IMR-90 (cell line): ENCODE results near the gene RAB40C. TPM values are rescaled to one million over a fixed set of nuclear protein-coding genes. Genes with fewer than 3 reads are reported as not detected.

Source experiments
- ATAC-seq: fragments of 200-7000 bp; cut with Tn5 transposase; 2 replicates; pipeline ENCODE4 v1.9.1; 2020; ENCODE audit warnings: low read depth, mild to moderate bottlenecking, moderate library complexity
- BruUV-seq: library from RNA; stranded (reverse); fragments of 400-500 nt; replicated peaks from 2 replicates; lab custom pipeline; 2021; lab: Mats Ljungman, UMichigan
- CTCF ChIA-PET: fragments of 300-600 bp; formaldehyde crosslinking; extraction: SDS; loops from one replicate; lab custom pipeline; 2021; ENCODE audit warnings: antibody characterized with exemption; lab: Yijun Ruan, JAX
- POLR2A ChIA-PET: fragments of 300-600 bp; sonication (Branson Sonifier 250); formaldehyde crosslinking; loops from one replicate; lab custom pipeline; 2022; ENCODE audit warnings: antibody characterized with exemption; ENCODE audit not compliant: unreplicated experiment; lab: Charles Lee
- DNase-seq: peaks from one replicate; pipeline ENCODE4 v3.0.0; 2013
- H2AFZ ChIP-seq: replicated peaks from 2 replicates; pipeline ENCODE3; 2013; ENCODE audit warnings: low read length, mild to moderate bottlenecking; ENCODE audit not compliant: poor library complexity
- H2AK5ac ChIP-seq: 2 replicates; pipeline ENCODE4 v1.6.1; 2013; ENCODE audit warnings: low read depth, low read length, inconsistent platforms
- H2AK9ac ChIP-seq: replicated peaks from 2 replicates; pipeline ENCODE3; 2013; ENCODE audit warnings: mild to moderate bottlenecking, low read depth, low read length, moderate library complexity; ENCODE audit not compliant: poor library complexity
- H2BK120ac ChIP-seq: 2 replicates; pipeline ENCODE4 v1.6.1; 2013; ENCODE audit warnings: low read depth, low read length, inconsistent platforms
- H2BK15ac ChIP-seq: 3 replicates; pipeline ENCODE4 v1.6.1; 2013; ENCODE audit warnings: low read depth, low read length, inconsistent platforms
- H2BK20ac ChIP-seq: 2 replicates; pipeline ENCODE4 v1.6.1; 2013; ENCODE audit warnings: low read depth, mild to moderate bottlenecking, inconsistent platforms, low read length, moderate library complexity
- H2BK5ac ChIP-seq: 2 replicates; pipeline ENCODE4 v1.6.1; 2013; ENCODE audit warnings: mild to moderate bottlenecking, low read depth, low read length, inconsistent platforms; ENCODE audit not compliant: poor library complexity, severe bottlenecking
- H3K14ac ChIP-seq: replicated peaks from 2 replicates; pipeline ENCODE4 v1.6.1; 2013; ENCODE audit warnings: low read depth, low read length, inconsistent platforms
- H3K18ac ChIP-seq: 2 replicates; pipeline ENCODE4 v1.6.1; 2013; ENCODE audit warnings: low read depth, low read length, control low read depth
- H3K23ac ChIP-seq: 2 replicates; pipeline ENCODE4 v1.6.1; 2013; ENCODE audit warnings: low read depth, low read length, inconsistent platforms
- H3K27ac ChIP-seq: 2 replicates; pipeline ENCODE4 v1.5.1; 2013; ENCODE audit warnings: mild to moderate bottlenecking, control low read depth, low read length; ENCODE audit not compliant: insufficient read depth
- H3K27me3 ChIP-seq: 2 replicates; pipeline ENCODE4 v1.6.1; 2013; ENCODE audit warnings: low read length; ENCODE audit not compliant: control insufficient read depth, insufficient read depth
- H3K36me3 ChIP-seq: 2 replicates; pipeline ENCODE4 v1.6.1; 2013; ENCODE audit warnings: low read length, mixed read lengths; ENCODE audit not compliant: control insufficient read depth, insufficient read depth
- H3K4ac ChIP-seq: 2 replicates; pipeline ENCODE4 v1.6.1; 2013; ENCODE audit warnings: low read depth, low read length, inconsistent platforms
- H3K4me1 ChIP-seq: 2 replicates; pipeline ENCODE4 v1.6.1; 2013; ENCODE audit warnings: low read length, mixed read lengths; ENCODE audit not compliant: control insufficient read depth, insufficient read depth
- H3K4me2 ChIP-seq: 2 replicates; pipeline ENCODE4 v1.6.1; 2013; ENCODE audit warnings: low read depth, mild to moderate bottlenecking, control low read depth, low read length, moderate library complexity
- H3K4me3 ChIP-seq: 2 replicates; pipeline ENCODE4 v1.5.1; 2013; ENCODE audit warnings: low read depth, mild to moderate bottlenecking, control low read depth, low read length, moderate library complexity; ENCODE audit not compliant: insufficient read depth
- H3K56ac ChIP-seq: 2 replicates; pipeline ENCODE4 v1.6.1; 2013; ENCODE audit warnings: low read length, inconsistent platforms; ENCODE audit not compliant: insufficient read depth; ENCODE audit errors: extremely low read depth
- H3K79me1 ChIP-seq, 2 experiments: 2 replicates each; pipeline ENCODE4 v1.6.1; 2013; ENCODE audit warnings: low read length in 2 of 2, inconsistent platforms in 1 of 2, low read depth in 1 of 2
- H3K9ac ChIP-seq: 2 replicates; pipeline ENCODE4 v1.6.1; 2013; ENCODE audit warnings: low read depth, low read length, control low read depth
- H3K9me1 ChIP-seq: 2 replicates; pipeline ENCODE4 v1.6.1; 2013; ENCODE audit warnings: low read length, inconsistent platforms; ENCODE audit not compliant: insufficient read depth
- H3K9me3 ChIP-seq: 2 replicates; pipeline ENCODE4 v1.6.1; 2013; ENCODE audit warnings: low read length; ENCODE audit not compliant: control insufficient read depth, insufficient read depth
- H4K20me1 ChIP-seq: 2 replicates; pipeline ENCODE4 v1.6.1; 2013; ENCODE audit warnings: low read length, inconsistent platforms; ENCODE audit not compliant: insufficient read depth
- H4K5ac ChIP-seq: 2 replicates; pipeline ENCODE4 v1.6.1; 2013; ENCODE audit warnings: mild to moderate bottlenecking, low read depth, low read length, control low read depth
- H4K8ac ChIP-seq, 2 experiments: 2 replicates each; pipeline ENCODE4 v1.6.1; 2013; ENCODE audit warnings: low read depth in 2 of 2, low read length in 2 of 2, control low read depth in 1 of 2, inconsistent platforms in 1 of 2
- H4K91ac ChIP-seq: 2 replicates; pipeline ENCODE4 v1.6.1; 2013; ENCODE audit warnings: low read depth, low read length, inconsistent platforms; ENCODE audit not compliant: insufficient read depth
- BHLHE40 ChIP-seq: fragments of 150-350 bp; IDR thresholded peaks from 2 replicates; pipeline ENCODE4 v1.6.1; 2016; ENCODE audit warnings: mild to moderate bottlenecking, low read depth, low read length
- CEBPB ChIP-seq: IDR thresholded peaks from 2 replicates; pipeline ENCODE4 v1.6.1; 2012; ENCODE audit warnings: low read depth, low read length, improper control_type of control experiment
- CHD1 ChIP-seq: IDR thresholded peaks from 2 replicates; pipeline ENCODE4 v1.6.1; 2012; ENCODE audit warnings: low read depth, low read length, improper control_type of control experiment
- ELK1 ChIP-seq: fragments of 150-350 bp; IDR thresholded peaks from 2 replicates; pipeline ENCODE4 v1.6.1; 2016; ENCODE audit warnings: low read depth, mild to moderate bottlenecking, low read length, moderate library complexity, borderline replicate concordance
- FOS ChIP-seq: fragments of 150-350 bp; IDR thresholded peaks from 2 replicates; pipeline ENCODE4 v1.6.1; 2016; ENCODE audit warnings: low read depth, low read length
- MAFK ChIP-seq: IDR thresholded peaks from 2 replicates; pipeline ENCODE4 v1.6.1; 2012; ENCODE audit warnings: low read depth, low read length, improper control_type of control experiment
- MAZ ChIP-seq: IDR thresholded peaks from 2 replicates; pipeline ENCODE4 v1.6.1; 2012; ENCODE audit warnings: low read depth, mild to moderate bottlenecking, low read length, improper control_type of control experiment, moderate library complexity, borderline replicate concordance
- MXI1 ChIP-seq: IDR thresholded peaks from 2 replicates; pipeline ENCODE4 v1.6.1; 2012; ENCODE audit warnings: low read depth, mild to moderate bottlenecking, low read length, moderate library complexity, borderline replicate concordance
- NFE2L2 ChIP-seq: fragments of 150-350 bp; IDR thresholded peaks from 2 replicates; pipeline ENCODE4 v1.6.1; 2016; ENCODE audit warnings: low read depth, mild to moderate bottlenecking, low read length
- POLR2A ChIP-seq: IDR thresholded peaks from 2 replicates; pipeline ENCODE4 v1.6.1; 2012; ENCODE audit warnings: mild to moderate bottlenecking, low read depth, low read length
- RAD21 ChIP-seq: IDR thresholded peaks from 2 replicates; pipeline ENCODE4 v1.6.1; 2012; ENCODE audit warnings: low read length, improper control_type of control experiment
- RCOR1 ChIP-seq: IDR thresholded peaks from 2 replicates; pipeline ENCODE4 v1.6.1; 2012; ENCODE audit warnings: mild to moderate bottlenecking, low read length, improper control_type of control experiment; ENCODE audit not compliant: insufficient replicate concordance
- RFX5 ChIP-seq: IDR thresholded peaks from 2 replicates; pipeline ENCODE4 v1.8.0; 2012; ENCODE audit warnings: low read depth, mild to moderate bottlenecking, low read length, moderate library complexity
- SMC3 ChIP-seq: fragments of 150-350 bp; IDR thresholded peaks from 2 replicates; pipeline ENCODE4 v1.6.1; 2016; ENCODE audit warnings: low read depth, mild to moderate bottlenecking, antibody characterized with exemption, low read length, moderate library complexity
- WGBS, 2 experiments: methylation state at CpG; one replicate each; pipeline versions ENCODE4 v1.1.5 to v1.1.7; 2013; ENCODE audit warnings: missing lambda C conversion rate in 2 of 2; ENCODE audit not compliant: insufficient read length in 1 of 2; ENCODE audit errors: extremely low coverage in 2 of 2; 5-methylcytosine and 5-hydroxymethylcytosine counted together
- dilution Hi-C: fragments of 300-500 bp; cut with HindIII; formaldehyde crosslinking; loops from one replicate; pipeline ENCODE4 v1.14.3; 2018; ENCODE audit warnings: low sequenced_read_pairs; ENCODE audit not compliant: unreplicated experiment
- in situ Hi-C: fragments of 300-500 bp; cut with MboI; formaldehyde crosslinking; loops from 3 replicates; pipeline ENCODE4 v1.14.3; 2019; ENCODE audit warnings: low sequenced_read_pairs, inconsistent platforms, mixed read lengths
- intact Hi-C: fragments of 100-400 bp; cut with micrococcal nuclease; formaldehyde crosslinking; loops from 2 replicates; pipeline ENCODE4 v1.10.0; 2022
- polyA plus RNA-seq, 3 experiments: library from polyadenylated mRNA; depleted of rRNA; stranded (reverse); fragments of >200 nt; gene quantifications; 2 replicates each; pipeline ENCODE4 v1.2.3, GENCODE V29; 2012; ENCODE audit warnings: low replicate concordance in 1 of 3
- total RNA-seq: library from RNA; depleted of rRNA; stranded (reverse); fragments of >200 nt; gene quantifications from 2 replicates; pipeline ENCODE4 v1.2.3, GENCODE V29; 2012
- TF ChIP-seq, protein P1 (sequence below): conservative IDR thresholded peaks from 2 replicates; pipeline ENCODE4 v1.5.1; 2012; ENCODE audit warnings: mild to moderate bottlenecking, low read depth, low read length, improper control_type of control experiment
- TF ChIP-seq, protein P2 (sequence below): fragments of 150-350 bp; IDR thresholded peaks from 2 replicates; pipeline ENCODE4 v1.6.1; 2017; ENCODE audit warnings: mild to moderate bottlenecking, antibody characterized with exemption, low read length, low read depth

The RAB40C gene
- total and polyA plus RNA-seq, 2 of the 4 experiments (the other 2 are of a cell fraction) = 6.8 to 13.7 TPM

- H3K9ac ChIP-seq = no peak overlapping the region
- ATAC-seq (no peak), DNase-seq (no peak)
- H2BK20ac ChIP-seq = no peak overlapping the region
- H3K27me3 ChIP-seq = peaks cover 48% of the 10 kb centered on the region
- no peak overlapping the region for H3K4me3 ChIP-seq
- no peak overlapping the region for H4K8ac ChIP-seq
- no peak overlapping the region for H3K4ac ChIP-seq
- H3K18ac ChIP-seq = no peak overlapping the region
- H2BK120ac ChIP-seq = no peak overlapping the region
- BruUV-seq = no TSS peak
- H3K4me2 ChIP-seq = no peak overlapping the region
- H3K4me1 ChIP-seq = peaks cover 2% of the 10 kb centered on the region; the same call in 1 of the 2 replicates
- POLR2A ChIA-PET = no interaction called here
- no peak overlapping the region for H4K5ac ChIP-seq
- H4K91ac ChIP-seq = no peak overlapping the region
- in situ Hi-C loops (no loop called here), intact Hi-C loops (no loop called here), dilution Hi-C loops (no loop called here)
- WGBS, 2 experiments = 42% methylated on average over 15 of the region's 54 CpGs; no CpG with 5 or more reads in 1 of the 2 experiments
- H2BK5ac ChIP-seq = no peak overlapping the region
- no peak overlapping the region for H2AK9ac ChIP-seq
- H3K23ac ChIP-seq = no peak overlapping the region
- no peaks in the 10 kb centered on the region for H3K9me3 ChIP-seq
- H3K14ac ChIP-seq = no peak overlapping the region
- H3K27ac ChIP-seq = no peak overlapping the region
- peaks cover 5% of the 10 kb centered on the region; the same call in 1 of the 2 replicates for H4K20me1 ChIP-seq
- no peak overlapping the region for H2BK15ac ChIP-seq
- H2AFZ ChIP-seq = no peak overlapping the region
- H3K9me1 ChIP-seq = no peaks in the 10 kb centered on the region; the same call in 1 of the 2 replicates
- no peak overlapping the region for H2AK5ac ChIP-seq
- no peaks in the 10 kb centered on the region for H3K79me1 ChIP-seq
- no peaks in the 10 kb centered on the region for H3K36me3 ChIP-seq
- no peak overlapping the region for H3K56ac ChIP-seq
- TF ChIP-seq MXI1 (no peak), SMC3 (no peak), ELK1 (no peak), MAFK (no peak), NFE2L2 (no peak), CHD1 (no peak), CEBPB (no peak), BHLHE40 (no peak), RAD21 (no peak), POLR2A (no peak), RCOR1 (no peak), MAZ (no peak), FOS (no peak), RFX5 (no peak)
- TF ChIP-seq, protein P1, sequence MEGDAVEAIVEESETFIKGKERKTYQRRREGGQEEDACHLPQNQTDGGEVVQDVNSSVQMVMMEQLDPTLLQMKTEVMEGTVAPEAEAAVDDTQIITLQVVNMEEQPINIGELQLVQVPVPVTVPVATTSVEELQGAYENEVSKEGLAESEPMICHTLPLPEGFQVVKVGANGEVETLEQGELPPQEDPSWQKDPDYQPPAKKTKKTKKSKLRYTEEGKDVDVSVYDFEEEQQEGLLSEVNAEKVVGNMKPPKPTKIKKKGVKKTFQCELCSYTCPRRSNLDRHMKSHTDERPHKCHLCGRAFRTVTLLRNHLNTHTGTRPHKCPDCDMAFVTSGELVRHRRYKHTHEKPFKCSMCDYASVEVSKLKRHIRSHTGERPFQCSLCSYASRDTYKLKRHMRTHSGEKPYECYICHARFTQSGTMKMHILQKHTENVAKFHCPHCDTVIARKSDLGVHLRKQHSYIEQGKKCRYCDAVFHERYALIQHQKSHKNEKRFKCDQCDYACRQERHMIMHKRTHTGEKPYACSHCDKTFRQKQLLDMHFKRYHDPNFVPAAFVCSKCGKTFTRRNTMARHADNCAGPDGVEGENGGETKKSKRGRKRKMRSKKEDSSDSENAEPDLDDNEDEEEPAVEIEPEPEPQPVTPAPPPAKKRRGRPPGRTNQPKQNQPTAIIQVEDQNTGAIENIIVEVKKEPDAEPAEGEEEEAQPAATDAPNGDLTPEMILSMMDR = no peak
- TF ChIP-seq, protein P2, sequence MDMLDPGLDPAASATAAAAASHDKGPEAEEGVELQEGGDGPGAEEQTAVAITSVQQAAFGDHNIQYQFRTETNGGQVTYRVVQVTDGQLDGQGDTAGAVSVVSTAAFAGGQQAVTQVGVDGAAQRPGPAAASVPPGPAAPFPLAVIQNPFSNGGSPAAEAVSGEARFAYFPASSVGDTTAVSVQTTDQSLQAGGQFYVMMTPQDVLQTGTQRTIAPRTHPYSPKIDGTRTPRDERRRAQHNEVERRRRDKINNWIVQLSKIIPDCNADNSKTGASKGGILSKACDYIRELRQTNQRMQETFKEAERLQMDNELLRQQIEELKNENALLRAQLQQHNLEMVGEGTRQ = no peak
- CTCF ChIA-PET = no interaction called here
These were observed 29.0 kb upstream of the RAB40C start for GRCh38 chr16:560701-561412.
